Measurements from ENCODE around the gene MMS22L.

MMS22L gene

DNA sequence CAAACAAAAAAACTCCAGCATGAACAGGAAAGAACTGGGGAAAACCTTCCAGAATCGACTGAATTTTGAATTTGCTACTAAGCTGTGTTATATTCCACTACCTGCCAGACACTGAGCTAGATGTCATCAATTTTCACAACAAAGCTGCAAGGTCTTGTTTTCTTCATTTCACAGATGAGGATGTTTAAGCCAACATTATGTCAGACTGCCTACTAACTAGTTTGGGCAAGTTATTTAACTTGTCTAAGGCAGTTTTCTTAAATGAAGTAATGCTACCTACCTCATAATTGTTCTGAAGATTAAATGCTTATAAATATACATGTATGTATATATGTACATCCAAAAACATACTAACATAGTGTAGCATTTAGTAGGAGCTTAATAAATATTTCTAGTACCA lies 144.4 kb downstream of the MMS22L start:
- no peak for DNase-seq (ENCODE audit: low spot score)

DNA sequence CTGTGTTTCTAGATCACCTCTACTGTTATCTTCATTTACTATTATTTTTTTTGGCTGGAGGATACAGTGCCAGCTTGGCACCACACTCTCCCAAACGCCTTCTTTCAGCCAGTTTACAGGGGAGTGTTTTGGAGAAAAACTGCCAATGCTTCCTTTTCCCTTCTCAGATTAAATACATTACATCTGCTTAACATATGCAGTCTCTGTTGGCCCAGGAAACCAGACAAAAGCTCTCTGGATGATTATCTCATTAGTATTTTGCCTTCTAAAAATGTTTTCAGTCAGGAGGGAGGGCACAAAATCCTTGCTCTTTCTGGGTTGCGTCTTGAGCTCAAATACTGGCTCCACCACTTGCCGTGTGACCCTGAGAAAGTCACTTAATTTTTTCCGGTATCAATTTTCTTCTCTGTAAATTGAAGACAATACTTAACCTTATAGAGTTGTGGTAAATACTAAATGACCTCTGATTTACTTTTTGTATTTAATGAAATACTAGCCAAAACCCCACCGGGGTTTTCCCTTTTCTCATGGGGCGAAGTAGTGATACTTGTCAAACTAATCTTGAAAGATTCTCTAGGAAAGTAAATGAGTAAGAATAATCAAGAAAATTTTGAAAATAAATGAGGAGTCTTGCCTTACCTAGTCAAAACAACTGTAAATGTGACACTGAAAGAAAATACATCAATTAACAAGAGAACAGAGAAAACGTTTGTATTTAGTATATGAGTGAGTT lies 146.2 kb downstream of the MMS22L start:
- DNase-seq (ENCODE audit: low spot score) = no peak

DNA sequence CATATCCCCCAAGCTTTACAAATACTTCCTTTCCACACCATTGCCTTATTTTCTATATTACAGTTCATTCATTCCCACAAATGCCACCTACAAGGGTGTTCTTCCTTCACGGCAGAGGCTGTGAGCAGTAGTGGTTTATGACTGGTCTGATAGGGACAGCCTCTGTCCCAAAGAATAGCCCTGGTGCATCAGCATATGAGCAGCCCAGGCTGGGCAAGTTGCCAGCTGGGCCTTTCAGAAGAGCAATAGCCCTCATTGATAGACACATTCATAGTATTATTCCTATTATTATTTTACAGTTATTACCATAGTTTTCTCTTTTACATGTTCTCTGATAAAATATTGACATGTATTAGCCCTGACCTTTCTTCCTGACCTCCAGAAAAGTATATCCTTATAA lies 149.9 kb downstream of the MMS22L start:
- no peak for DNase-seq (ENCODE audit: low spot score)

DNA sequence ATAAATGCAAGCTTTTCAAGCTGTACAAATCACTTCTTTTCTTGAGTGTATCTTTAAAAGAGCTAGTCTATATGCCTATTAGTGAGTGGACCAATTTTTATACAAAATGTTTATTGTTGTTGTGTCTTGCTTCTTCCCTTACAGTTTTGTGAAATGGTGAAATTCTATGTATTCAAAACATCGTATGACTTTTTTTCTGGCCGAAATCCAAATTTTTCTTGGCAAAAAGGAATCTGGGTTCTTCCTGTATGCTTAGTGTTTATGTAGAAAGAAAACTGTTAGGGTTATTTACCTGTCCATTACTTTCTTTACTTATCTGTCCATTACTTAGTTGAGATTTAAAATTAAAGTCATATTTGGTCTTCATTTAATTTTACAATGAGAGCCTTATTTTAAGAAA lies 153.9 kb downstream of the MMS22L start:
- no peak for DNase-seq (ENCODE audit: low spot score)

DNA sequence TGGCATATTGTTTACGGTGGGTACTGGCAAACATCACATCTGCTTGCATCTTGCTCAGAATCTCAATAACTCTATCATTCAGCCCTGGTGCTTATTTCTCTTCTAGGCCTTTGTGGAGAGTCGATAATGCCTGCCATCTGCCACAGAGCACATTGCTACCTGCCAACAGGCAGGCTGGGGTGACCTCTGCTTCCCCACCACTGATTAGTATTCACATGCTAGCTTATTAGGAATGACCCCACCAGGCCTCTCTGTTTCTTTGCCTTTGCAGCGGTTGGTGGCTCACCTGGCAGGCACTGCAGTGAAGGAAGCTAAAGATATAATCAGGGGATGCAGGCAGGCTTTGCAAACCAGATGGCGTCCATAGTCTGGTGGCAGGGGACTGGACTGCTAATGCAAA lies 154.5 kb downstream of the MMS22L start:
- DNase-seq (ENCODE audit: low spot score) = no peak

DNA sequence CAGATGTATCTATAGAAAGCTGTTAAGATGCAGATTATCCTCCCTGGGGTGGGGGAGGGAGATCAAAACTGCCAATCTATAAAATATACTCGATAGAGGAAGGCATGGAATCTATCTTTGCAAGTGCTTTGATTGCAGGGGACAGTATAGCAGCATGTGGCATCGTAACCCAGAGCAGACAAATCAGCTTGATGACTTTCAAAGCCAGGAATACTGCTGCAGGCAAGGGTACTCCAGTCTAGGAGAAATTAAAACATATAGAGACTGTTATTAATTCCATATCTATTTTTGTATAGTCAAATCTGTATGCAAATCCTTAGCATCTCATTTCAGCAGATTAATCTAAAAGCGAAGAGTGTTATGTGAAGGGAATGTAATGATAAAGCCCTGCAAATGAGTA lies 159.4 kb downstream of the MMS22L start:
- DNase-seq (ENCODE audit: low spot score) = no peak

DNA sequence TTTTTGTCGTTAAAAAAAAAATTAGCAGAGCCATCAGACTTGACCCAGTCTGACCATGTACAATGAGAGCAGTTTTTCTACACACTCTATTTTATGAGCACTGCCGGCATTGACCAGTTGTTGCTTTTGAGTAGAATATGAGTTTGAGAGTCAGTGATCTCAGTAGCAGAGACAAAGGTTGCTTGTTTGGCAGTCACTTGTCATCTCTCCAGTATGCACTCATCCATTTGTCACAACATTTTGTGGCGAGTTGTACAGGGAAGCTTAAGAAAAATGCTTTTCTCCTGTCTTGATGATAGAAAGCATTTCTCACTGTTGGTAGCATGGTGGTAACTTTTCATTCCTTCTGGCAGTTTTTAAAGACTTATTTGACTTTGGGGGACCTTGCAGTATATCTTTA lies 159.9 kb downstream of the MMS22L start:
- no peak for DNase-seq (ENCODE audit: low spot score)

DNA sequence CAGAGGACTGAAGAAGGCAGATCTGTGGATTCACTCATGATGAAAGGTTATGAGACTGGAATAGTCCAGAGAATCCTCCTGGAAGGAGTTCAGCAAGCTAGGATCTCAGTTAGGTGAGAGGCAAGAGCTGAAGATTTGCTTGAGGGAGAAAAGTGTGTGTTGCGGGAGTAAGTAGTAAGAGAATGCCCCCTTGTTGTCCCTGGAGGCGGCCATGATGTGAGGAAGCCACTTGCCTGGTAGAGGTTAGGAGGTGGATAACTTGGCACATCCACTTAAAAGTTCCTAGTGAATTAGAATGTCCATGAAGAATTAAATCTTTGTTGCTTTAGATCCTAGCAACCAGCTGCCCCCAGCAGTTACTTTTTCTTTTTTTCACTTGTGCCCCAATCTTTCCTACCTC lies 162.5 kb downstream of the MMS22L start:
- DNase-seq (ENCODE audit: low spot score) = no peak

DNA sequence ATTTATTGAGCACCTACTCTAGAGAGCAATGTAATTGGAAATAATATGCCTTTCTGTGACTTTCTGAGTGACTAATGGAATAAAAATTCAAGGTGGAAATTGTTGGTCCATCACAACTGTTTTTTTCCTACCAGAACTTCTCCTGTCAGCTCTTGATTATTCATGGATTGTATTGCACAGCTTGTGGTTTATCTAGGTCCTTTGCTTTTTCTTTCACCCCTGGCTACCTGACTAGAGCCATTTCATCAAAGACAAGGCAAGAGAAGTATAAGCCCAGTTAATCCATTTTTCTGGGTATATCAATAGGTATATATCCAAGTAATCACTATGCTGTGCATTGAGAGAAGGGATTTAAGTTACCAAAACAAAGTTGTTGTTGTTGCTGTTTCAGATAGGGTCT lies 168.4 kb downstream of the MMS22L start:
- no peak for DNase-seq (ENCODE audit: low spot score)

DNA sequence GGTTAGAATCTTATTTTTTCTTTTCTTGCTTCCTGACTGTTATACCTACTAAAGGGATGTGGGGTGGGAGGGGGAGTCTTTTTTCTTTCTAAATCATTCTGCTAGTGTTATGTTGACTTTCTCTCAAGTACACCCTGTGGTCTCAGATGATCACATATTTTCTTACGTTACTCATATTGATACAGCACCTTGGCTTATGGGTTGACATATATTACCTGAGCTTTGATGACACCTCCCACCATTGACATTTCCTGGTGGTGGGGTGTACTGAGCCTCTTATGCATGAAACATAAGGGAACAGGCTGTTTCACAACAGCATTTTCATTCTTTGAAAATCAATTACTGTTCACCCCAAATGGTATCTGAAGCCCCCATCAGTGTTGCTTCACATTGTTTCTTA lies 169.8 kb downstream of the MMS22L start:
- no peak for DNase-seq (ENCODE audit: low spot score)

DNA sequence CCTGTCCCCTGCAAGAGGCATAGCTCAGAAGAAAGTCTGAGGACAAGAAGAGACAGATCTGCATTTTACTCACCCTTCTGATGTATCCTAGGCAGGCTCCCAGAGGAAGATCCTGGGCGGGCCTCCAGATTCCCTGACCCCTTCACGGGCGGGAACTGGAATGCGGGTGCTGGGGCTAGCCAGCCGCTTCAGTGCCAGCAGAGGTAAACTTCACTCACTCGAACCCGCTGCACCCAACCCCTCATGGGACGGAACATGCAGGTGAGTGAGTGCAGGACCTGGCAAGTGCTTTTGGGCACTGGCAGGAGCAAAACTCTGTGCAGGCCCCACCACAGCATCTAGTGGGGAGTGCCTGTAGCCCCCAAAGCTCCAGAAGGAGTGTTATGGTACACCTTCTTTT lies 171.8 kb downstream of the MMS22L start:
- DNase-seq (ENCODE audit: low spot score) = no peak

DNA sequence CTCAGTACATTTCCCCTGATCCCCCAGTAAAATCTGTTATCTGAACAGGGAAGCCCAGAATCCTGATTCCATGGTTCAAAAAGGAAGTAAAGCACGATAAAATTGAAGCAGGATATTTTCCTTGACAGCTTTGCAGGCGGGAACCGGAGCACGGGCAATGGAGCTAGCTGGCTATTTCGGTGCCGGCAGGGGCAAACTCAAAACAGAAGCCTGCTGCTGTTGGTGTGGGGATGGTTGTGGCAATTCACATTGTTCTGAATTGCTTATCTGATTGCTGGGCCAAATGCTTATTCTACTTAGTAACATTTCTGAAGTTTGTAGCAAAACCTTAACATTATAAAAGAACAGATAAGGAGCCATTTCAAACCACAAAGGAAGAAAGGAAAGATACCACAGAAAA lies 172.4 kb downstream of the MMS22L start:
- no peak for DNase-seq (ENCODE audit: low spot score)

DNA sequence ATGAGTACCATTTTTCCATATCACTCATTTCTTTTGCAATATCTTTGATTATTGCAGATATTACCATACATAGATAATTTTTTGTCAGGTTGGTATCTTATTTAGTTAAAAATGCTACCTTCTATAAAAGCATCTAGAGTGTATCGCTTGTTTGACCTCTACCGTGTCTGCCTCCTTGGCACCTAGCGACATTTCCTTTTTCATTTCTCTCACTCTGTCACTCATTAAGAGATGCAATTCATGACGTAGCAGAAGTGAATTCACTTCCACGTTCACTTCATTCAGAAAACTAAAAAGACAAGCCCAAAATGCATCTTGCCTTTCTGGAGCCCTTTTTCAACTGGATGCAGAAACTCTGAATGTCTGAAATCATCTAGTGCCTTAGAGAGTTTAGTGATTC lies 172.9 kb downstream of the MMS22L start:
- no peak for DNase-seq (ENCODE audit: low spot score)

DNA sequence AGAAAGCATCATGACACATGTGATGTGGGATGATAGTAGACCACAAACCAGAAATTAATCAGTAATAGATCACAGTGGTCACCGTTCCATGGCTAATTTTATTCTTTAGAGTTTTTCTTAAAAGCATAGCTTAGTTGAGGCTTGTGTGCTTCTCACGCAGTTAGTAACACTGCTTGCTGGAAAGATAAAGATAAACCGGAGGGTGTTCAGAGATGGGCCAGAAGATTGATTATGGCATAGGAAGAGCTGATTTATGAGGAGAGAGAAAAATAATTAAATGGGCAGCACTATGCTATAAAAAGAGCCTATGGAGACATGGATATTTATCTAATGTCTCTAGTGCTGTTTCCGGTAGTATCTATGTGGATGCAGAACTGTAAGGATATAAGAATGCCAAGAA lies 173.6 kb downstream of the MMS22L start:
- no peak for DNase-seq (ENCODE audit: low spot score)

DNA sequence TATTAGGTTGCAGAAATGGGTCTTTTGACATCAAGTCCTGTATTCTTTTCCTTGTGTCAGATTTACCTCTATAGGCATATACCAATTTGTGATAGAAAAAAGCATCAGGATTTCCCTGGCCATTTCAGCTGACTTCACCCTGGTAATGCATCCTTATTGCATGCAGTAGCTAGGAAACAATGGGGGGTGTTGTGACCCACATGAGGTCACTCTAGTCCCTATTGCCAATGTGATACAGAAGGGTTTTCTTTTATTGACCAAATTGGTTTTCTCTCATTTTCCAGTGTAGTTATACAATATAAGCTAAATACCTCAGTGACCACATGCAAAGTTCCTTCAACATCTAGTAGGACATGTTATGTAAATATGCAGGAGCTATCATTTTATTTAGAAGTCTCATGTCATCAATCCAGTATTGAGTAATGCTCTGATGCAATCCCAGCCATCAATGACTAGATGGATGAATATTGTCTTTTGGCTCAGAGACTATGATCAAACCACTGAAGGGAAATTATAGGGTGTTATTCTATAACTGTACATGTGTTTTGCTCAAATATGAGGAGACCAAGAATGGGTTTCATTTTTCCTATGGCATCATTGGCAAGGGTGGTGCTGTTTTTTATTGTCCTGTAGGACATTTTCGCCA lies 180.7 kb downstream of the MMS22L start:
- no peak for DNase-seq (ENCODE audit: low spot score)

DNA sequence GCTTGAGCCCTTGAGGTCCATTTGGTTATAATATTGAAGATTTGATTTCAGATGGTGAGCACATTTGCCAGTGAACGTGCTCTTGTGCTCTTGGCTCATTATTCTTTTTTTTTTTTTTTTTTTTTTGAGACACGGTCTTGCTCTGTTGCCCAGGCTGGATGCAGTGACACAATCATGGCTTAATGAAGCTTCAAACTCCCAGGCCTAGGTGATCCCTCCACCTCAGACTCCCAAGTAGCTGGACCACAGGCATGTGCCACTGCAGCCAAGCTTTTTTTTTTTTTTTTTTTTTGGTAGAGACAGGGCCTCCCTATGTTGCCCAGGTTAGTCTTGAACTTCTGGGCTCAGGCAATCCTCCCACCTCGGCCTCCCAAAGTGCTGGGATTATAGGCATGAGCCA lies 182.3 kb downstream of the MMS22L start:
- DNase-seq (ENCODE audit: low spot score) = no peak

DNA sequence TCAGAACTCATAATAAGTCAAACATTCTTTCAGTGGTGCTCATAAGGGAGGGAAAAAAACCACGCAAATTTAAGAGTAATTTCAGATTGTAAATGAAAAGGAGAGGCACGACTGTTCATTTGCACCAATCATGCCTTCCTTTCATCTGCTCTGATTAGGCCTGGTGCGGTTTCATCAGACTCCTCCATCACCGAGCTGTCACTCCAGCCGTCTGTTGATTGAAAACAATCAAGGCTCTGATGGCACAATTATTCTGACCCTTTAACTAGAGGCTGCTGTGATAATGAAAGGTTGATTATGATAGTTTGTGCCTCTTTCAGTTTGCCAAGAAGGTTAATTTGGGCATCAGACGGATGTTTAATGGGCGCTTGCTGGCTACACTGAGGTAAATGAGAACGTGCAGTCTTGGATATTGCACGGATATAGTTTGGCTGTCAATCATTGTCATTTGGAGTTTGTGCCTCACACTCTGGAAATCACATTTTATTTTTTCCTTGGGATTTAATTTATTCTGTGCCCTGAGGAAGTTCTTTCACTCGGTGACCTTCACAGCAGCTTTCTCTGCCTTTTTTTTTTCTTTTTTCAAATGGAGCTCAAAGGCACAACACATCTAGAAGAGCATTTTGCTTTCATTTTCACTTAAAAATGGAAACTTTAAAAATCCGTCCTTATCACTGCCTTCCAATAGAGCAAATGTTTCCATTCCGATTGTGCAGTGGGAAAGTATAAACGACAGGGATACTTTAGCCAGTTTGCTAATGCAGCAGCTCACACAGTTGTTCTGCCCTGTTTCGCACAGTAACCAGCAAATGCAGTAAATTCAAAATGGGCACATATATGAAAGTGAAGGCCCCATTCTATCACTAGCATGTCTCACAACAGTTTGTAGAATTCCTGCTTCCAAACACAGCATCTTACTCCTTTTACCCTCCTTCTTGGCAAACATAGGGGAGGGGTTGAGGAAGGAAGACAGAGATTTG lies 185.7 kb downstream of the MMS22L start:
- no peak for DNase-seq (ENCODE audit: low spot score)

DNA sequence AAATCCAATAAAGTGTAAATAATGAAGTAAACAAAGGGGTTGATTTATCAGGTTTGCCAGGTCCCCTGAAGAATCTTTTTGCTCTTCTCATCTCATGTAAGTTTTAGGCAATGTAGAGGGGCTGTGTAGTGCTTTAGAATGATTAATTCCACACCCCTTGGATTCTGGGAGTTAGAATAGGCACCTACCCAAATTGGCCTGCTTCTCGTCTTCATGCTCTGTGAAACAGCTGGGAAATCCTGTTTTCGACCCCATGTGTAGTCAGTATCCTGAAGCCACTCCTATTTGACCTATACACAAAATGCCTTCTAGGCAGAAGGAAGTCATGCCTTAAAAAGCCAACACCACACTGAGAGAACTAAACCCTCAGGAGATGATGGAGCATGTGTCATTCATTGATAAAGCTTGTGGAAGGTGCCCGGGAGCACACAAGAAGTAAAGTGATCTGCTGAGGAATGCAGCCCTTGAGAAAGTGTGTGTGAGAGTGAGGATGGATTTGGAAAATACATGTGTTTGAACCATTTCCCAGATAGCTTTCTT lies 187.6 kb downstream of the MMS22L start:
- DNase-seq (ENCODE audit: low spot score) = no peak

DNA sequence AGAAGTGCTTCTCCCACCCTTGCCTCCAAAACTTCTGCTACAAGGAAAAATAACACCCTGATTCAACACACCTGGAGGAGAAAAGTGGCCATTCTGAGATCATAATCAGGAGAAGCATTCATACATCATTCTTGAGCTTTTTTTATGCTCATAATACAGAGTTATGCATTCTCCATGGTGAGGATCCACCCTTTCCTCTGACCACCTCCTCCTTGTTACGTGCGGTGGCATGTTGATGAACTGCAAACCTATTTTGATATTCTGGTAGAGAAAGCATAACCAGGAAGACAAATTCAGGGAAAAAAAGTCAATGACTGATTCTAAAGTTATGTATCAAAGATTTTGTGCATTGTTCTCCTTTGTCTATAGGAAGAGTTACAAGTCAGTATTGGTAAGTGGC lies 188.6 kb downstream of the MMS22L start:
- no peak for DNase-seq (ENCODE audit: low spot score)

DNA sequence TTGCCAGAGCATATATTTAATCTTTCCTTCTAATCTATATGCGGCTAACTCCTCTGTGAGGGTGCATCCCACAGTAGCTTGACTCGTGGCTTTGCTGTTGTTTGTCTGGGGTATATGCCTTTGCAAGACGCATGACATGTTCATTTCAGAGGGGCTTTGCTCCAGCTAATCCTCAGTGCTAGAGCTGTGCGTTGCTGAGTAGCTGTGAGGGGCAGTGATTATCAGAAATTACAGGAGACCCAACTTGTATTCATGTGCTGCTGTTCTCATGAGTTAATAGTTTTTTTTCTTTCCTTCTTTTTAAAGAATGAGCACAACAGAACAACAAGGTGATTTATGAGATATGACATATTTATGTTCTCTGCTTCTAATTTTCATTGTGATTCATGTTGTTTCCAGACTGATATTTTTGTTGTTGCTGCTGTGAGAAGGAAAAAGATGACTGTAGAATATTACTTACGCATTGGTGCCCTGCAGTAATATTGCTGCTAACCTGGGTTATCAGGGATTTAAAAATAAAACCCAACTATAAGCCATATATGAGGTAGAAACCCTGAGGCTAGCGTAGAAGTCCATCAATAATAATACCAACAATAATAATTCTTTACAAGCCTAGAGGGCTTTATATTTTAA lies 190.2 kb downstream of the MMS22L start:
- no peak for DNase-seq (ENCODE audit: low spot score)

All from hepatic stellate cell (primary cell).